Skeletal muscle satellite cell (primary cell): ENCODE measurements around the gene LGI4.
"Not testable (repeated sequence)": the region's sequence is repeated elsewhere in the genome, so short reads cannot be mapped to it uniquely, and the experiment has no call there.

Source experiments
- H3K27me3 ChIP-seq: 2 replicates; pipeline ENCODE4 v1.7.0; 2013; ENCODE audit warnings: low read length; ENCODE audit not compliant: control insufficient read depth, insufficient read depth
- H3K36me3 ChIP-seq: 2 replicates; pipeline ENCODE4 v1.7.0; 2013; ENCODE audit warnings: mild to moderate bottlenecking, control low read depth, low read length; ENCODE audit not compliant: insufficient read depth
- H3K4me1 ChIP-seq: 2 replicates; pipeline ENCODE4 v1.7.0; 2013; ENCODE audit warnings: low read length; ENCODE audit not compliant: control insufficient read depth, insufficient read depth
- H3K4me2 ChIP-seq: 2 replicates; pipeline ENCODE4 v1.7.0; 2013; ENCODE audit warnings: mild to moderate bottlenecking, low read length
- H3K4me3 ChIP-seq: 2 replicates; pipeline ENCODE4 v1.7.0; 2013; ENCODE audit warnings: low read length
- H3K9ac ChIP-seq: 2 replicates; pipeline ENCODE4 v1.7.0; 2013; ENCODE audit warnings: mild to moderate bottlenecking, low read depth, low read length, moderate library complexity
- H3K9me3 ChIP-seq: replicated peaks from 2 replicates; pipeline ENCODE4 v1.7.0; 2013; ENCODE audit warnings: mild to moderate bottlenecking, control low read depth, low read length

LGI4 gene

GRCh38 chr19:35136977-35137702 lies 2.3 kb upstream of the LGI4 start:
- H3K9ac ChIP-seq = no peak overlapping the region
- H3K4me1 ChIP-seq = peaks cover 14% of the 10 kb centered on the region
- no peaks in the 10 kb centered on the region for H3K36me3 ChIP-seq

GRCh38 chr19:35136231-35136630 lies 1.4 kb upstream of the LGI4 start:
- H3K27me3 ChIP-seq = peaks cover 70% of the 10 kb centered on the region
- H3K4me2 ChIP-seq = no peak overlapping the region
- H3K9me3 ChIP-seq = no peaks in the 10 kb centered on the region
- no peak overlapping the region for H3K4me3 ChIP-seq
- no peaks in the 10 kb centered on the region for H3K36me3 ChIP-seq
- H3K4me1 ChIP-seq = peaks cover 14% of the 10 kb centered on the region
- H3K9ac ChIP-seq = no peak overlapping the region

More at GRCh38 chr19:35136977-35137702, 2.3 kb upstream of the LGI4 start:
- Histone ChIP-seq H3K27me3 (peaks cover 70% of the 10 kb centered on the region), H3K4me3 (no peak overlapping the region), H3K4me2 (no peak overlapping the region), H3K9me3 (no peaks in the 10 kb centered on the region)

GRCh38 chr19:35135389-35135909 lies 590 bp upstream of the LGI4 start:
- no peak overlapping the region for H3K4me3 ChIP-seq
- H3K4me1 ChIP-seq = peaks cover 11% of the 10 kb centered on the region
- H3K9ac ChIP-seq = no peak overlapping the region
- no peak overlapping the region for H3K4me2 ChIP-seq
- no peaks in the 10 kb centered on the region for H3K36me3 ChIP-seq
- H3K27me3 ChIP-seq = peaks cover 69% of the 10 kb centered on the region
- no peaks in the 10 kb centered on the region for H3K9me3 ChIP-seq

- no peak overlapping the region for H3K9ac ChIP-seq
- H3K4me1 ChIP-seq = peaks cover 2% of the 10 kb centered on the region
- H3K27me3 ChIP-seq = peaks cover 62% of the 10 kb centered on the region
- no peak overlapping the region for H3K4me3 ChIP-seq
- H3K36me3 ChIP-seq = no peaks in the 10 kb centered on the region
- H3K9me3 ChIP-seq = no peaks in the 10 kb centered on the region
- H3K4me2 ChIP-seq = no peak overlapping the region
Measured at GRCh38 chr19:35133826-35134225, 1.0 kb downstream of the LGI4 start.

DNA sequence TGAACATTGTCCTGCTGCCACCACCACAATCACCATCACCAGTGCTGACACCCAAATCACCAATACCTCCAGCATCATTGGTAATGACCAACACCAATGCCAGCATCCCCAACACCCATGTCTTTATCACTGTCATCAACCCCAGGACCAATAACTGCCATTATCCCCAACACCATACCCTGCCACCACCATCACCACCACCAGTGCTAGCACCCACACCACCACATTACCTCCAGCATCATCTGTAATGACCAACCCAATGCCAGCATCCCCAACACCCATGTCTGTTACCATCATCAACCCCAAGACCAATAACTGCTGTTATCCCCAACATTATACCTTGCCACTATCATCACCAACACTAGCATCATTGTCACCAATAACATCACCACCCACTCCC lies 2.6 kb downstream of the LGI4 start:
- no peak overlapping the region for H3K9ac ChIP-seq
- H3K27me3 ChIP-seq = peaks cover 63% of the 10 kb centered on the region
- H3K4me2 ChIP-seq = no peak overlapping the region
- no peaks in the 10 kb centered on the region for H3K36me3 ChIP-seq
- no peaks in the 10 kb centered on the region for H3K9me3 ChIP-seq
- H3K4me1 ChIP-seq = no peaks in the 10 kb centered on the region
- no peak overlapping the region for H3K4me3 ChIP-seq

- Histone ChIP-seq H3K27me3 (peaks cover 64% of the 10 kb centered on the region), H3K4me3 (no peak overlapping the region), H3K4me2 (no peak overlapping the region), H3K36me3 (no peaks in the 10 kb centered on the region), H3K4me1 (no peaks in the 10 kb centered on the region), H3K9ac (no peak overlapping the region), H3K9me3 (no peaks in the 10 kb centered on the region)
Measured at GRCh38 chr19:35130761-35131720, 3.8 kb downstream of the LGI4 start.

DNA sequence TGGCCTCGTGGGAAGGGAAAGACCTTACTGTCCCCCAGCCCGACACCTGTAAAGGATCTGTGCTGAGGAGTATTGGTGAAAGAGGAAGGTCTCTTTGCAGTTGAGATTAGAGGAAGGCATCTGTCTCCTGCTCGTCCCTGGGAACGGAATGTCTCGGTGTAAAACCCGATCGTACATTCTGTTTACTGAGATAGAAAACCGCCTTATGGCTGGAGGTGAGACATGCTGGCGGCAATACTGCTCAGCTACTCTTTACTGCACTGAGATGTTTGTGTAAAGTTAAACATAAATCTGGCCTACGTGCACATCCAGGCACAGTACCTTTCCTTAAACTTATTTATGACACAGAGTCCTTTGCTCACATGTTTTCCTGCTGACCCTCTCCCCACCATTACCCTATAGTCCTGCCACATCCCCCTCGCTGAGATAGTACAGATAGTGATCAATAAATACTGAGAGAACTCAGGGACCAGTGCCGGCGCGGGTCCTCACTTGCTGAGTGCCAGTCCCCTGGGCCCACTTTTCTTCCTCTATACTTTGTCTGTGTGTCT lies 5.1 kb downstream of the LGI4 start:
- not testable (repeated sequence) for H3K9me3 ChIP-seq, H3K9ac ChIP-seq, H3K4me1 ChIP-seq, H3K4me2 ChIP-seq, H3K4me3 ChIP-seq, H3K36me3 ChIP-seq
- H3K27me3 ChIP-seq = peaks cover 70% of the 10 kb centered on the region

GRCh38 chr19:35128398-35129057 lies 6.3 kb downstream of the LGI4 start:
- H3K9me3 ChIP-seq = no peaks in the 10 kb centered on the region
- no peak overlapping the region for H3K9ac ChIP-seq
- peaks cover 14% of the 10 kb centered on the region for H3K4me1 ChIP-seq
- H3K4me3 ChIP-seq = no peak overlapping the region
- no peak overlapping the region for H3K4me2 ChIP-seq
- H3K27me3 ChIP-seq = peaks cover 62% of the 10 kb centered on the region
- no peaks in the 10 kb centered on the region for H3K36me3 ChIP-seq

GRCh38 chr19:35127871-35128270 lies 7.0 kb downstream of the LGI4 start:
- H3K9ac ChIP-seq = no peak overlapping the region
- no peak overlapping the region for H3K4me3 ChIP-seq
- peaks cover 19% of the 10 kb centered on the region for H3K4me1 ChIP-seq
- no peak overlapping the region for H3K4me2 ChIP-seq
- H3K36me3 ChIP-seq = no peaks in the 10 kb centered on the region
- H3K9me3 ChIP-seq = no peaks in the 10 kb centered on the region
- H3K27me3 ChIP-seq = peaks cover 57% of the 10 kb centered on the region

GRCh38 chr19:35126624-35126959 lies 8.3 kb downstream of the LGI4 start:
- no peak overlapping the region for H3K9ac ChIP-seq
- no peaks in the 10 kb centered on the region for H3K9me3 ChIP-seq
- H3K4me3 ChIP-seq = no peak overlapping the region
- no peak overlapping the region for H3K4me2 ChIP-seq
- H3K36me3 ChIP-seq = no peaks in the 10 kb centered on the region
- H3K4me1 ChIP-seq = peaks cover 19% of the 10 kb centered on the region
- peaks cover 47% of the 10 kb centered on the region for H3K27me3 ChIP-seq
